Ishikawa (cell line): ENCODE data around the gene HOMER2.

Source experiments
- CREB1 ChIP-seq: IDR thresholded peaks from 2 replicates; pipeline ENCODE4 v1.6.1; 2012; ENCODE audit warnings: low read depth
- EGR1 ChIP-seq: IDR thresholded peaks from 2 replicates; pipeline ENCODE4 v1.6.1; 2012
- EP300 ChIP-seq: IDR thresholded peaks from 2 replicates; pipeline ENCODE4 v1.6.1; 2012; ENCODE audit warnings: borderline replicate concordance
- FOXM1 ChIP-seq: IDR thresholded peaks from 2 replicates; pipeline ENCODE4 v1.6.1; 2012; ENCODE audit warnings: low read depth, borderline replicate concordance
- RAD21 ChIP-seq: IDR thresholded peaks from 2 replicates; pipeline ENCODE4 v1.6.1; 2012; ENCODE audit warnings: low read depth
- TCF12 ChIP-seq: IDR thresholded peaks from 2 replicates; pipeline ENCODE4 v1.6.1; 2012; ENCODE audit warnings: low read depth
- TEAD4 ChIP-seq: IDR thresholded peaks from 2 replicates; pipeline ENCODE4 v1.6.1; 2012
- TF ChIP-seq, protein P1 (sequence below): IDR thresholded peaks from 2 replicates; pipeline ENCODE4 v1.6.1; 2012; ENCODE audit warnings: low read depth, mild to moderate bottlenecking
- TF ChIP-seq, protein P2 (sequence below): IDR thresholded peaks from 2 replicates; pipeline ENCODE4 v1.6.1; 2012

DNA sequence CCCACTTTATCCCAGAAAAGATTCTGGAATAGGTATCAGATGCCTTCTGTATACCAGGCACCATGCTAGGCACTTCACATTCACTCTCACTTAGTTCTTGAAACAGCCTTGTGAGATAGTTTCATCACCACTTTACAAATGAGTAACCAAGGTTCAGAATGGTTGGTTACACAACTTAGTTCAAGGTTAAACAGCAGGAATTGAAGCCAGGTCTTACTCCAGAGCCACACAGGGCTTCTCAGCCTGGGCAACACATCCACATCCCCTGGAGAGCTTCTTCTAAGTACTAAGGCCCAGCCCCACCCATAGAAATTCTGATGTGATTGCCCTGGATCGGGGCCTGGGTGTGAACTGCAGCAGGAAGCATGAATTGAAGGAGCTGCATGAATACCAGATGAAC is 124.4 kb downstream of the HOMER2 start:
- no peak for TF ChIP-seq EP300
- TF ChIP-seq, protein P1, sequence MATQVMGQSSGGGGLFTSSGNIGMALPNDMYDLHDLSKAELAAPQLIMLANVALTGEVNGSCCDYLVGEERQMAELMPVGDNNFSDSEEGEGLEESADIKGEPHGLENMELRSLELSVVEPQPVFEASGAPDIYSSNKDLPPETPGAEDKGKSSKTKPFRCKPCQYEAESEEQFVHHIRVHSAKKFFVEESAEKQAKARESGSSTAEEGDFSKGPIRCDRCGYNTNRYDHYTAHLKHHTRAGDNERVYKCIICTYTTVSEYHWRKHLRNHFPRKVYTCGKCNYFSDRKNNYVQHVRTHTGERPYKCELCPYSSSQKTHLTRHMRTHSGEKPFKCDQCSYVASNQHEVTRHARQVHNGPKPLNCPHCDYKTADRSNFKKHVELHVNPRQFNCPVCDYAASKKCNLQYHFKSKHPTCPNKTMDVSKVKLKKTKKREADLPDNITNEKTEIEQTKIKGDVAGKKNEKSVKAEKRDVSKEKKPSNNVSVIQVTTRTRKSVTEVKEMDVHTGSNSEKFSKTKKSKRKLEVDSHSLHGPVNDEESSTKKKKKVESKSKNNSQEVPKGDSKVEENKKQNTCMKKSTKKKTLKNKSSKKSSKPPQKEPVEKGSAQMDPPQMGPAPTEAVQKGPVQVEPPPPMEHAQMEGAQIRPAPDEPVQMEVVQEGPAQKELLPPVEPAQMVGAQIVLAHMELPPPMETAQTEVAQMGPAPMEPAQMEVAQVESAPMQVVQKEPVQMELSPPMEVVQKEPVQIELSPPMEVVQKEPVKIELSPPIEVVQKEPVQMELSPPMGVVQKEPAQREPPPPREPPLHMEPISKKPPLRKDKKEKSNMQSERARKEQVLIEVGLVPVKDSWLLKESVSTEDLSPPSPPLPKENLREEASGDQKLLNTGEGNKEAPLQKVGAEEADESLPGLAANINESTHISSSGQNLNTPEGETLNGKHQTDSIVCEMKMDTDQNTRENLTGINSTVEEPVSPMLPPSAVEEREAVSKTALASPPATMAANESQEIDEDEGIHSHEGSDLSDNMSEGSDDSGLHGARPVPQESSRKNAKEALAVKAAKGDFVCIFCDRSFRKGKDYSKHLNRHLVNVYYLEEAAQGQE = no peak
- TF ChIP-seq CREB1 = no peak
- no peak for TF ChIP-seq RAD21
- no peak for TF ChIP-seq TCF12
- TF ChIP-seq, protein P2, sequence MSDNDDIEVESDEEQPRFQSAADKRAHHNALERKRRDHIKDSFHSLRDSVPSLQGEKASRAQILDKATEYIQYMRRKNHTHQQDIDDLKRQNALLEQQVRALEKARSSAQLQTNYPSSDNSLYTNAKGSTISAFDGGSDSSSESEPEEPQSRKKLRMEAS = no peak
- no peak for TF ChIP-seq TEAD4
- TF ChIP-seq FOXM1 = no peak
- no peak for TF ChIP-seq EGR1
